Neural progenitor cell (in vitro differentiated cells): Measurements from ENCODE around the gene TBC1D24.

Source experiments
- EZH2 ChIP-seq: fragments of 200-600 bp; sonication (generic); IDR thresholded peaks from 2 replicates; pipeline ENCODE4 v1.6.1; 2017; ENCODE audit warnings: antibody characterized with exemption, mild to moderate bottlenecking, moderate library complexity
- EZH2phosphoT487 ChIP-seq: fragments of 200-600 bp; sonication (generic); IDR thresholded peaks from 2 replicates; pipeline ENCODE4 v1.6.1; 2017; ENCODE audit warnings: antibody characterized with exemption
- TF ChIP-seq, protein P1 (sequence below): fragments of 200-600 bp; sonication (generic); IDR thresholded peaks from 2 replicates; pipeline ENCODE4 v1.5.1; 2017; ENCODE audit warnings: antibody characterized with exemption, mild to moderate bottlenecking

GRCh38 chr16:2455081-2455845 is 19.7 kb upstream of the TBC1D24 start:
- TF ChIP-seq, protein P1, sequence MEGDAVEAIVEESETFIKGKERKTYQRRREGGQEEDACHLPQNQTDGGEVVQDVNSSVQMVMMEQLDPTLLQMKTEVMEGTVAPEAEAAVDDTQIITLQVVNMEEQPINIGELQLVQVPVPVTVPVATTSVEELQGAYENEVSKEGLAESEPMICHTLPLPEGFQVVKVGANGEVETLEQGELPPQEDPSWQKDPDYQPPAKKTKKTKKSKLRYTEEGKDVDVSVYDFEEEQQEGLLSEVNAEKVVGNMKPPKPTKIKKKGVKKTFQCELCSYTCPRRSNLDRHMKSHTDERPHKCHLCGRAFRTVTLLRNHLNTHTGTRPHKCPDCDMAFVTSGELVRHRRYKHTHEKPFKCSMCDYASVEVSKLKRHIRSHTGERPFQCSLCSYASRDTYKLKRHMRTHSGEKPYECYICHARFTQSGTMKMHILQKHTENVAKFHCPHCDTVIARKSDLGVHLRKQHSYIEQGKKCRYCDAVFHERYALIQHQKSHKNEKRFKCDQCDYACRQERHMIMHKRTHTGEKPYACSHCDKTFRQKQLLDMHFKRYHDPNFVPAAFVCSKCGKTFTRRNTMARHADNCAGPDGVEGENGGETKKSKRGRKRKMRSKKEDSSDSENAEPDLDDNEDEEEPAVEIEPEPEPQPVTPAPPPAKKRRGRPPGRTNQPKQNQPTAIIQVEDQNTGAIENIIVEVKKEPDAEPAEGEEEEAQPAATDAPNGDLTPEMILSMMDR = no peak
- no peak for TF ChIP-seq EZH2
- TF ChIP-seq EZH2phosphoT487 = no peak
